H1 (cell line): ENCODE results near the gene RAB39B. TPM values are rescaled to one million over a fixed set of nuclear protein-coding genes. Genes with fewer than 3 reads are reported as not detected.

Experiments
- CTCF ChIA-PET: fragments of 300-600 bp; sonication (Branson Sonifier 250); formaldehyde crosslinking; loops from one replicate; lab custom pipeline; 2021; ENCODE audit not compliant: partially characterized antibody; lab: Charles Lee
- POLR2A ChIA-PET: fragments of 300-600 bp; sonication (Branson Sonifier 250); formaldehyde crosslinking; loops from one replicate; lab custom pipeline; 2021; ENCODE audit warnings: inconsistent platforms; ENCODE audit not compliant: partially characterized antibody; lab: Charles Lee
- DNase-seq, 2 experiments: peaks; one replicate each; pipeline versions ENCODE4 v3.0.0 to v3.0.0-alpha.2; 2010 to 2022; ENCODE audit warnings: low spot score in 2 of 2, low read depth in 1 of 2, mixed read lengths in 1 of 2
- FAIRE-seq: peaks from 2 replicates; lab custom pipeline; 2011; peaks lifted over from hg19 to GRCh38; lab: Jason Lieb, UNC
- H2AFZ ChIP-seq: 2 replicates; pipeline ENCODE4 v1.8.1; 2012; ENCODE audit warnings: low read length, inconsistent platforms
- H2AK5ac ChIP-seq: 2 replicates; pipeline ENCODE4 v1.6.1; 2013; ENCODE audit warnings: low read depth, low read length
- H2BK120ac ChIP-seq: replicated peaks from 2 replicates; pipeline ENCODE3; 2013; ENCODE audit warnings: low read depth, low read length, inconsistent platforms
- H2BK12ac ChIP-seq: 2 replicates; pipeline ENCODE4 v1.6.1; 2013; ENCODE audit warnings: low read depth, low read length
- H2BK15ac ChIP-seq: 2 replicates; pipeline ENCODE4 v1.6.1; 2013; ENCODE audit warnings: low read length
- H2BK20ac ChIP-seq: 2 replicates; pipeline ENCODE4 v1.6.1; 2013; ENCODE audit warnings: low read length
- H2BK5ac ChIP-seq: 2 replicates; pipeline ENCODE4 v1.6.1; 2013; ENCODE audit warnings: low read depth, low read length
- H3K14ac ChIP-seq: 2 replicates; pipeline ENCODE4 v1.6.1; 2013; ENCODE audit warnings: inconsistent platforms; ENCODE audit not compliant: insufficient read length
- H3K18ac ChIP-seq: 2 replicates; pipeline ENCODE4 v1.6.1; 2013; ENCODE audit warnings: low read length; ENCODE audit errors: extremely low read depth
- H3K23ac ChIP-seq: 2 replicates; pipeline ENCODE4 v1.6.1; 2013; ENCODE audit warnings: inconsistent platforms; ENCODE audit not compliant: insufficient read length
- H3K23me2 ChIP-seq: 2 replicates; pipeline ENCODE4 v1.6.1; 2013; ENCODE audit warnings: low read depth, low read length
- H3K27ac ChIP-seq: 2 replicates; pipeline ENCODE4 v1.6.1; 2011; ENCODE audit warnings: low read depth, low read length, inconsistent platforms
- H3K27me3 ChIP-seq, 4 experiments: replicated peaks in 1 of 4; 1 replicate in 1 of 4; 2 replicates in 3 of 4; pipeline versions ENCODE4 v1.6.1 to v1.8.1; 2011 to 2013; ENCODE audit warnings: low read length in 3 of 4, mild to moderate bottlenecking in 3 of 4, inconsistent platforms in 2 of 4, mixed read lengths in 2 of 4, moderate library complexity in 1 of 4; ENCODE audit not compliant: control insufficient read depth in 3 of 4, insufficient read depth in 3 of 4; ENCODE audit errors: extremely low read depth in 1 of 4
- H3K36me3 ChIP-seq, 4 experiments: 2 replicates each; pipeline versions ENCODE4 v1.6.1 to v1.8.1; 2011 to 2013; ENCODE audit warnings: mild to moderate bottlenecking in 4 of 4, low read length in 3 of 4, moderate library complexity in 2 of 4, control low read depth in 1 of 4, inconsistent platforms in 1 of 4; ENCODE audit not compliant: insufficient read depth in 4 of 4, control insufficient read depth in 2 of 4
- H3K4ac ChIP-seq: replicated peaks from 2 replicates; pipeline ENCODE3; 2013; ENCODE audit warnings: low read length, low read depth, mixed read lengths, inconsistent platforms; ENCODE audit not compliant: insufficient read length
- H3K4me1 ChIP-seq, 4 experiments: replicated peaks in 1 of 4; 1 replicate in 1 of 4; 2 replicates in 3 of 4; pipeline versions ENCODE4 v1.6.1 to v1.8.1; 2011 to 2013; ENCODE audit warnings: low read length in 3 of 4, inconsistent platforms in 2 of 4, mixed read lengths in 1 of 4; ENCODE audit not compliant: insufficient read depth in 4 of 4, control insufficient read depth in 3 of 4
- H3K4me2 ChIP-seq, 2 experiments: 2 replicates each; pipeline versions ENCODE4 v1.6.1 to v1.8.1; 2011 to 2013; ENCODE audit warnings: low read depth in 2 of 2, low read length in 2 of 2, control low read depth in 1 of 2, inconsistent platforms in 1 of 2, mild to moderate bottlenecking in 1 of 2; ENCODE audit not compliant: insufficient read depth in 1 of 2
- H3K4me3 ChIP-seq, 4 experiments: fragments of 200-600, 300-600 bp in 1 of 4; sonication (generic), shearing (Covaris generic), sonication (Bioruptor Twin) in 1 of 4; 2 replicates each; pipeline versions ENCODE4 v1.5.1 to v1.8.1; 2011 to 2016; ENCODE audit warnings: low read length in 4 of 4, low read depth in 3 of 4, control low read depth in 2 of 4, inconsistent platforms in 2 of 4, mild to moderate bottlenecking in 2 of 4, mixed read lengths in 1 of 4, moderate library complexity in 1 of 4; ENCODE audit not compliant: insufficient read depth in 2 of 4; ENCODE audit errors: extremely low read depth in 1 of 4
- H3K56ac ChIP-seq: replicated peaks from 2 replicates; pipeline ENCODE3; 2013; ENCODE audit warnings: low read depth, mild to moderate bottlenecking, mixed read lengths, low read length, inconsistent platforms; ENCODE audit not compliant: insufficient read length
- H3K79me1 ChIP-seq: 2 replicates; pipeline ENCODE4 v1.6.1; 2013; ENCODE audit warnings: low read depth, low read length, control low read depth
- H3K79me2 ChIP-seq, 2 experiments: 2 replicates each; pipeline versions ENCODE4 v1.6.1 to v1.8.1; 2012 to 2013; ENCODE audit warnings: low read length in 2 of 2, mild to moderate bottlenecking in 2 of 2, inconsistent platforms in 1 of 2; ENCODE audit not compliant: insufficient read depth in 2 of 2, control insufficient read depth in 1 of 2
- H3K9ac ChIP-seq, 4 experiments: replicated peaks in 1 of 4; 1 replicate in 1 of 4; 2 replicates in 3 of 4; pipeline versions ENCODE4 v1.6.1 to v1.8.1; 2011 to 2013; ENCODE audit warnings: low read depth in 3 of 4, low read length in 3 of 4, control low read depth in 2 of 4, mild to moderate bottlenecking in 2 of 4, moderate library complexity in 2 of 4, inconsistent platforms in 1 of 4; ENCODE audit errors: extremely low read depth in 1 of 4
- H3K9me3 ChIP-seq, 2 experiments: 2 replicates each; pipeline versions ENCODE4 v1.6.1 to v1.8.1; 2012 to 2013; ENCODE audit warnings: mild to moderate bottlenecking in 2 of 2, moderate library complexity in 2 of 2, control low read depth in 1 of 2, inconsistent platforms in 1 of 2, low read depth in 1 of 2, low read length in 1 of 2, mixed read lengths in 1 of 2; ENCODE audit not compliant: insufficient read depth in 2 of 2
- H4K20me1 ChIP-seq, 2 experiments: replicated peaks in 1 of 2; 2 replicates each; pipeline versions ENCODE3 to v1.8.1; 2011 to 2013; ENCODE audit warnings: inconsistent platforms in 2 of 2, low read length in 2 of 2, mild to moderate bottlenecking in 1 of 2; ENCODE audit not compliant: insufficient read depth in 2 of 2, control insufficient read depth in 1 of 2
- H4K5ac ChIP-seq: 2 replicates; pipeline ENCODE4 v1.6.1; 2013; ENCODE audit warnings: low read length, low read depth, mixed read lengths, inconsistent platforms; ENCODE audit not compliant: insufficient read length
- H4K8ac ChIP-seq: 2 replicates; pipeline ENCODE4 v1.8.0; 2013; ENCODE audit warnings: mild to moderate bottlenecking, moderate library complexity, low read length, inconsistent platforms; ENCODE audit not compliant: insufficient read depth; ENCODE audit errors: extremely low read depth
- H4K91ac ChIP-seq: replicated peaks from 2 replicates; pipeline ENCODE3; 2013; ENCODE audit warnings: low read length, mixed read lengths, inconsistent platforms; ENCODE audit not compliant: insufficient read length
- CREB1 ChIP-seq: IDR thresholded peaks from 2 replicates; pipeline ENCODE4 v1.6.1; 2012; ENCODE audit warnings: inconsistent platforms
- FOSL1 ChIP-seq: IDR thresholded peaks from 2 replicates; pipeline ENCODE4 v1.6.1; 2011; ENCODE audit warnings: mild to moderate bottlenecking, low read depth, low read length, moderate library complexity; ENCODE audit not compliant: insufficient read depth
- HDAC2 ChIP-seq, 2 experiments: fragments of 300-600 bp in 1 of 2; sonication (generic) in 1 of 2; IDR thresholded peaks; 2 replicates each; pipeline ENCODE4 v1.6.1; 2011 to 2012; ENCODE audit warnings: low read depth in 2 of 2, low read length in 2 of 2, mild to moderate bottlenecking in 2 of 2, moderate library complexity in 2 of 2, borderline replicate concordance in 1 of 2, inconsistent platforms in 1 of 2
- JUN ChIP-seq: IDR thresholded peaks from 2 replicates; pipeline ENCODE4 v1.6.1; 2011; ENCODE audit warnings: low read depth, mild to moderate bottlenecking, improper control_type of control experiment, low read length
- KDM1A ChIP-seq: fragments of 200-600, 300-600 bp; sonication (generic); IDR thresholded peaks from 2 replicates; pipeline ENCODE4 v1.7.1; 2016; ENCODE audit warnings: mild to moderate bottlenecking, low read length, borderline replicate concordance
- MAX ChIP-seq: IDR thresholded peaks from 2 replicates; pipeline ENCODE4 v1.6.1; 2012; ENCODE audit warnings: inconsistent platforms
- PHF8 ChIP-seq: fragments of 200-600 bp; sonication (generic); conservative IDR thresholded peaks from 2 replicates; pipeline ENCODE4 v1.7.1; 2012; ENCODE audit warnings: low read depth, mild to moderate bottlenecking, inconsistent platforms, low read length, moderate library complexity
- POLR2A ChIP-seq, 2 experiments: IDR thresholded peaks; 1 replicate in 1 of 2; 2 replicates in 1 of 2; pipeline ENCODE4 v1.6.1; 2011; ENCODE audit warnings: low read depth in 2 of 2, low read length in 2 of 2, mild to moderate bottlenecking in 2 of 2; ENCODE audit errors: control extremely low read depth in 1 of 2
- POLR2AphosphoS5 ChIP-seq: IDR thresholded peaks from 2 replicates; pipeline ENCODE4 v1.6.1; 2011; ENCODE audit warnings: low read depth, low read length
- RFX5 ChIP-seq: IDR thresholded peaks from 2 replicates; pipeline ENCODE4 v1.6.1; 2011; ENCODE audit warnings: low read depth, low read length, improper control_type of control experiment, borderline replicate concordance
- SAP30 ChIP-seq: fragments of 300-600 bp; sonication (generic); IDR thresholded peaks from 2 replicates; pipeline ENCODE4 v1.7.1; 2012; ENCODE audit warnings: low read length, moderate library complexity, mild to moderate bottlenecking, inconsistent platforms; ENCODE audit not compliant: insufficient read depth, insufficient replicate concordance
- SP4 ChIP-seq: IDR thresholded peaks from 2 replicates; pipeline ENCODE4 v1.6.1; 2012; ENCODE audit warnings: low read length, inconsistent platforms
- TAF1 ChIP-seq: IDR thresholded peaks from 2 replicates; pipeline ENCODE4 v1.6.1; 2011; ENCODE audit warnings: mild to moderate bottlenecking, low read depth, low read length
- USF2 ChIP-seq: IDR thresholded peaks from 2 replicates; pipeline ENCODE4 v1.6.1; 2011; ENCODE audit warnings: low read length, improper control_type of control experiment
- WGBS, 2 experiments: shearing (Covaris generic) in 1 of 2; methylation state at CpG; one replicate each; pipeline versions ENCODE4 v1.1.6 to v1.1.7; 2013 to 2015; ENCODE audit warnings: low lambda C conversion rate in 2 of 2, mixed read lengths in 2 of 2, inconsistent platforms in 1 of 2, low coverage in 1 of 2, missing lambda C conversion rate in 1 of 2; ENCODE audit not compliant: insufficient replicate concordance in 2 of 2, insufficient coverage in 1 of 2, insufficient read length in 1 of 2; ENCODE audit errors: extremely low coverage in 1 of 2, missing lambda C conversion rate in 1 of 2; 5-methylcytosine and 5-hydroxymethylcytosine counted together
- polyA plus RNA-seq, 7 experiments: library from polyadenylated mRNA; depleted of rRNA in 3 of 7; stranded (reverse) in 5 of 7; unstranded in 2 of 7; fragments of >200 nt in 5 of 7; fragments of 200-250 nt in 2 of 7; gene quantifications; 1 replicate in 5 of 7; 2 replicates in 1 of 7; 4 replicates in 1 of 7; pipeline versions ENCODE4 v1.2.1 to v1.2.3, GENCODE V29; 2011 to 2013; ENCODE audit warnings: missing spikeins in 2 of 7, mixed read lengths in 2 of 7
- total RNA-seq: library from RNA; stranded (reverse); fragmentation: NEBNext Ultra II Directional; extraction: Animal tissue kit (Norgen Biotek cat#: 25700); gene quantifications from 2 replicates; pipeline ENCODE4 v1.2.1, GENCODE V29; 2021

Gene RAB39B
- total and polyA plus RNA-seq, 2 of the 8 experiments (the other 6 are each of a cell fraction or from before 2014, with no cell fraction given) = 3.1 to 9.3 TPM

GRCh38 chrX:155259752-155260151 lies 4.5 kb downstream of the RAB39B start:
- Histone ChIP-seq H3K56ac (no peak overlapping the region), H2BK20ac (no peak overlapping the region), H3K23ac (no peak overlapping the region), H3K4me1 (no peaks in the 10 kb centered on the region; a peak in 1 of 7 replicates), H2AK5ac (no peak overlapping the region), H3K4me2 (no peak overlapping the region), H3K9ac (no peak overlapping the region), H3K4ac (no peak overlapping the region), H2BK15ac (no peak overlapping the region), H3K9me3 (no peaks in the 10 kb centered on the region), H2BK120ac (no peak overlapping the region), H2BK12ac (no peak overlapping the region), H4K5ac (no peak overlapping the region), H3K27me3 (no peaks in the 10 kb centered on the region), H3K4me3 (no peak overlapping the region), H2BK5ac (no peak overlapping the region), H3K23me2 (no peaks in the 10 kb centered on the region; the same call in 1 of the 2 replicates), H3K18ac (no peak overlapping the region), H3K36me3 (no peaks in the 10 kb centered on the region), H3K79me1 (no peaks in the 10 kb centered on the region), H4K91ac (no peak overlapping the region), H4K20me1 (no peaks in the 10 kb centered on the region), H4K8ac (no peak overlapping the region), H2AFZ (no peak overlapping the region), H3K79me2 (peaks cover 0 to 11% of the 10 kb centered on the region in 2 experiments; a peak in 2 of 4 replicates), H3K14ac (no peak overlapping the region), H3K27ac (no peak overlapping the region)
- FAIRE-seq = no peak
- POLR2A ChIA-PET = no interaction called here
- no peak for DNase-seq
- WGBS, 2 experiments = 82% methylated on average over 3 of the region's 3 CpGs; no CpG with 5 or more reads in 1 of the 2 experiments
- CTCF ChIA-PET = no interaction called here
- TF ChIP-seq RFX5 = no peak
- TF ChIP-seq SP4 = no peak
- TF ChIP-seq JUN = no peak
- no peak for TF ChIP-seq MAX
- no peak for TF ChIP-seq TAF1
- TF ChIP-seq HDAC2 (IDR thresholded peaks at IDR 0.05; ENCODE audit: borderline replicate concordance in 1 of 2, low read depth in 2 of 2, low read length in 2 of 2) = no peak
- TF ChIP-seq FOSL1 = no peak
- no peak for TF ChIP-seq CREB1
- TF ChIP-seq PHF8 = no peak
- TF ChIP-seq POLR2AphosphoS5 = no peak
- no peak for TF ChIP-seq KDM1A
- TF ChIP-seq USF2 = no peak
- no peak for TF ChIP-seq POLR2A (IDR thresholded peaks at IDR 0.05; ENCODE audit: control extremely low read depth in 1 of 2, low read depth in 2 of 2, low read length in 2 of 2)
- no peak for TF ChIP-seq SAP30
